Measurements from ENCODE around the gene CPE. TPM values are rescaled to one million over a fixed set of nuclear protein-coding genes. Genes with fewer than 3 reads are reported as not detected.

CPE gene
- total and polyA plus RNA-seq, 10 of the 15 experiments (the other 5 are each of a cell fraction or from before 2014, with no cell fraction given): 0.05 to 0.14 TPM; not detected in 8

DNA sequence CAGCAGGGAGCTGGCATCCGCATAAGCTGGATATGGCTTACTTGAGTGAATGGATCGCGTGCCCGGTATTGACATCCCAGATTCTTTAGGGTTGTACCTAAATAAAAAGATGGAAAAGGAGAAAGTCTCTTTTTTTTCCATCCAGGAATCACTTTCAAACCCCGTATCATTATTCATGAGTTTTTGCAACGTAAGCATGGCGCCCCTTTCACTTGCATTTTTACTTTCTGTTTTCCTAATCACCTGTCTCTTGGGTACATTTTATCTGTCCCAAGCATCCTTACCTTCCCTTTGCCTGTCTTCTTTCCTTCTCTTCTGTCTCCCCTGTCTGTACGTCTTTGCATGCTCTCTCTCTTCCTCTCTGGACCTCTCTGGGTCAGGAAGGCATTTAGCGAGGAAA lies 128.6 kb downstream of the CPE start:
- Histone ChIP-seq H2AFZ (ENCODE audit: control insufficient read depth, low read depth, low read length) (no peak overlapping the region), H3K4me2 (ENCODE audit: control insufficient read depth, insufficient read depth) (no peak overlapping the region), H3K27me3 (replicated peaks in 1 of 2; ENCODE audit: control insufficient read depth in 2 of 2, insufficient read depth in 2 of 2, low read length in 1 of 2) (no peaks in the 10 kb centered on the region), H4K20me1 (ENCODE audit: control insufficient read depth, insufficient read depth) (no peaks in the 10 kb centered on the region), H3K36me3 (ENCODE audit: control insufficient read depth in 2 of 2, insufficient read depth in 2 of 2, low read length in 1 of 2) (no peaks in the 10 kb centered on the region), H3K79me2 (ENCODE audit: control insufficient read depth, insufficient read depth, low read length) (no peaks in the 10 kb centered on the region), H3K4me3 (no peak overlapping the region), H3K4me1 (ENCODE audit: control insufficient read depth, insufficient read depth, low read length) (no peaks in the 10 kb centered on the region), H3K9me3 (replicated peaks; ENCODE audit: control insufficient read depth, insufficient read depth, low read length) (no peaks in the 10 kb centered on the region), H3K27ac (ENCODE audit: control insufficient read depth, insufficient read depth) (no peak overlapping the region), H3K9ac (ENCODE audit: control insufficient read depth, insufficient read depth, low read length) (no peak overlapping the region)
- no TSS peak for BruUV-seq (replicated peaks)
- 62% methylated on average over 9 of the region's 9 CpGs for WGBS (ENCODE audit: insufficient coverage, insufficient replicate concordance, low lambda C conversion rate, missing lambda C conversion rate)
- SMC1A ChIA-PET (ENCODE audit: uncharacterized antibody, unreplicated experiment): no interaction called here
- in situ Hi-C loops (cut with MboI) (no loop called here), intact Hi-C loops (cut with micrococcal nuclease; ENCODE audit: unreplicated experiment) (no loop called here)
- no peak for TF ChIP-seq TBL1XR1 (IDR thresholded peaks at IDR 0.05; ENCODE audit: low read depth, low read length)
- TF ChIP-seq NFYA (IDR thresholded peaks at IDR 0.05; ENCODE audit: borderline replicate concordance, low read depth, low read length): no peak
- TF ChIP-seq ZNF24 (IDR thresholded peaks at IDR 0.05): no peak
- no peak for TF ChIP-seq MYB (IDR thresholded peaks at IDR 0.05; ENCODE audit: borderline replicate concordance, low read depth, low read length)
- TF ChIP-seq SMAD5 (IDR thresholded peaks at IDR 0.05; ENCODE audit: low read depth): no peak
- TF ChIP-seq FOS (IDR thresholded peaks at IDR 0.05; ENCODE audit: borderline replicate concordance, extremely low read depth, insufficient read length): no peak
- no peak for TF ChIP-seq SRF (IDR thresholded peaks at IDR 0.05; ENCODE audit: low read depth in 2 of 2, low read length in 2 of 2)
- TF ChIP-seq, protein P1, sequence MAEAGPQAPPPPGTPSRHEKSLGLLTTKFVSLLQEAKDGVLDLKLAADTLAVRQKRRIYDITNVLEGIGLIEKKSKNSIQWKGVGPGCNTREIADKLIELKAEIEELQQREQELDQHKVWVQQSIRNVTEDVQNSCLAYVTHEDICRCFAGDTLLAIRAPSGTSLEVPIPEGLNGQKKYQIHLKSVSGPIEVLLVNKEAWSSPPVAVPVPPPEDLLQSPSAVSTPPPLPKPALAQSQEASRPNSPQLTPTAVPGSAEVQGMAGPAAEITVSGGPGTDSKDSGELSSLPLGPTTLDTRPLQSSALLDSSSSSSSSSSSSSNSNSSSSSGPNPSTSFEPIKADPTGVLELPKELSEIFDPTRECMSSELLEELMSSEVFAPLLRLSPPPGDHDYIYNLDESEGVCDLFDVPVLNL (IDR thresholded peaks at IDR 0.05; ENCODE audit: low read depth, low read length): no peak
- no peak for TF ChIP-seq ZSCAN29 (IDR thresholded peaks at IDR 0.05)
- TF ChIP-seq SMARCA5 (IDR thresholded peaks at IDR 0.05): no peak
- TF ChIP-seq IRF4 (IDR thresholded peaks at IDR 0.05; ENCODE audit: low read depth, low read length): no peak
- no peak for TF ChIP-seq POU2F2 (IDR thresholded peaks at IDR 0.05; ENCODE audit: borderline replicate concordance, low read depth, low read length)
- TF ChIP-seq NR2C1 (IDR thresholded peaks at IDR 0.05): no peak
- TF ChIP-seq, protein P2, sequence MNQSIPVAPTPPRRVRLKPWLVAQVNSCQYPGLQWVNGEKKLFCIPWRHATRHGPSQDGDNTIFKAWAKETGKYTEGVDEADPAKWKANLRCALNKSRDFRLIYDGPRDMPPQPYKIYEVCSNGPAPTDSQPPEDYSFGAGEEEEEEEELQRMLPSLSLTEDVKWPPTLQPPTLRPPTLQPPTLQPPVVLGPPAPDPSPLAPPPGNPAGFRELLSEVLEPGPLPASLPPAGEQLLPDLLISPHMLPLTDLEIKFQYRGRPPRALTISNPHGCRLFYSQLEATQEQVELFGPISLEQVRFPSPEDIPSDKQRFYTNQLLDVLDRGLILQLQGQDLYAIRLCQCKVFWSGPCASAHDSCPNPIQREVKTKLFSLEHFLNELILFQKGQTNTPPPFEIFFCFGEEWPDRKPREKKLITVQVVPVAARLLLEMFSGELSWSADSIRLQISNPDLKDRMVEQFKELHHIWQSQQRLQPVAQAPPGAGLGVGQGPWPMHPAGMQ (IDR thresholded peaks at IDR 0.05; ENCODE audit: borderline replicate concordance): no peak
- FAIRE-seq: no peak
- CTCF ChIA-PET: interaction anchor here (2.2 kb wide), 1 partner anchor 13 kb away, joined by 7 read pairs; no protein-coding TSS in a partner anchor
- ATAC-seq: no peak
- RAD21 ChIA-PET (ENCODE audit: unreplicated experiment): no interaction called here
- POLR2A ChIA-PET: no interaction called here
- no peak for DNase-seq (ENCODE audit: low read depth, low spot score)

Measured in GM12878 (cell line).